ENCODE measurements around the gene SCCPDH.
A peak's percentile ranks its signal among the peaks of the same experiment; 100 is the strongest.

SCCPDH gene

GRCh38 chr1:246750752-246751151, 26.5 kb downstream of the SCCPDH start:
- no peaks in the 10 kb centered on the region for H3K9me3 Mint-ChIP-seq
- no peak overlapping the region for H3K27ac Mint-ChIP-seq
- H3K4me1 Mint-ChIP-seq = no peaks in the 10 kb centered on the region
- H3K27me3 Mint-ChIP-seq = no peaks in the 10 kb centered on the region
- H3K4me3 Mint-ChIP-seq = no peak overlapping the region
- DNase-seq (no peak), ATAC-seq (no peak)
- peaks cover 2% of the 10 kb centered on the region for H3K36me3 Mint-ChIP-seq (ENCODE audit: low read depth)

- Mint-ChIP-seq H3K4me3 (no peak overlapping the region), H3K27ac (no peak overlapping the region), H3K36me3 (ENCODE audit: low read depth) (no peaks in the 10 kb centered on the region), H3K9me3 (no peaks in the 10 kb centered on the region), H3K4me1 (no peaks in the 10 kb centered on the region), H3K27me3 (no peaks in the 10 kb centered on the region)
- DNase-seq (peak; percentile 68), ATAC-seq (peak; percentile 86)
Observed at GRCh38 chr1:246753670-246754535, 29.7 kb downstream of the SCCPDH start.

GRCh38 chr1:246755419-246755818, 31.2 kb downstream of the SCCPDH start:
- H3K27me3 Mint-ChIP-seq = no peaks in the 10 kb centered on the region
- no peak for DNase-seq
- H3K4me1 Mint-ChIP-seq = no peaks in the 10 kb centered on the region
- H3K9me3 Mint-ChIP-seq = no peaks in the 10 kb centered on the region
- peaks cover 5% of the 10 kb centered on the region for H3K36me3 Mint-ChIP-seq (ENCODE audit: low read depth)
- no peak overlapping the region for H3K4me3 Mint-ChIP-seq
- no peak overlapping the region for H3K27ac Mint-ChIP-seq
- ATAC-seq = no peak

DNA sequence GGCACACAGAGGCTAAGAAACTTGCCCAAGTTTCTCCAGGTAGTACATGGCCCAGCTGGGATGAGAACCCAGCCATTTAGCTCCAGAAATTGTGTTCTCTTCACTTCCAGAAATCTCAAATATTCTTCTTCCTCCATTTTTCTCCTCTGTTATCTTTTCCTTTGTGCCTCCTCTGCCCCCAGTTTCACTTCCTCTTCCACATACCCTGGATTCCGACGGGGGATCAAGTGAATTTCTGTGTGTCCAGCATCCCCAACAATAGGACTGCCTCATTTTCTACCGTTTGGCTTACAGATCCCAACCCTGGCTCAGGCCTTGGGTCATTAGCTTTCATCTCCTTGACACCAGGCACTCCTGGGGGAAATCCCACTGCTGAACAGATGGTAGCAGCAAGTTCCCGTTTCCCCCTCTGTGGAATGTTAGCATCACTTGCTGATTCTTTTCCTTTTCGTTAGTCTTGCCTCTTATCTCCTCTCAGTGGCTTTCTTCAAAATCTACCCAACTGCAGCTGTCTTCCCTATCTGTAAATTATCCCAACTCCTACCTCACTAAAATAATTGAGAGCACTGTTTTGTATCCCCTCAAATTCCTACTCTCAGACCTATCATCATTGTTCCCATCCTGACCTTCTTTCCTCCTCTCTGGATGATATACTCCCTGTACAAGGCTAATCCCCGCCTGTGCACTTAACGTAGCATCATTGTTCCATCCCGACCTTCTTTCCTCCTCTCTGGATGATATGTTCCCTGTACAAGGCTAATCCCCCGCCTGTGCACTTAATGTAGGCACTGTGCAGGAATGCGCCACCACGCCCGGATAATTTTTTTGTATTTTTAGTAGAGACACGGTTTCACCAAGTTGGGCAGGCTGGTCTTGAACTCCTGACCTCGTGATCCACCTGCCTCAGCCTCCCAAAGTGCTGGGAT, 36.5 kb downstream of the SCCPDH start:
- DNase-seq (no peak), ATAC-seq (no peak)
- H3K4me3 Mint-ChIP-seq = no peak overlapping the region
- peaks cover 25% of the 10 kb centered on the region for H3K36me3 Mint-ChIP-seq (ENCODE audit: low read depth)
- H3K27me3 Mint-ChIP-seq = no peaks in the 10 kb centered on the region
- H3K27ac Mint-ChIP-seq = no peak overlapping the region
- no peaks in the 10 kb centered on the region for H3K9me3 Mint-ChIP-seq
- no peaks in the 10 kb centered on the region for H3K4me1 Mint-ChIP-seq

GRCh38 chr1:246761396-246761795, 37.2 kb downstream of the SCCPDH start:
- DNase-seq (no peak), ATAC-seq (no peak)
- Mint-ChIP-seq H3K4me3 (no peak overlapping the region), H3K9me3 (no peaks in the 10 kb centered on the region), H3K36me3 (ENCODE audit: low read depth) (peaks cover 25% of the 10 kb centered on the region), H3K27me3 (no peaks in the 10 kb centered on the region), H3K27ac (no peak overlapping the region), H3K4me1 (no peaks in the 10 kb centered on the region)

DNA sequence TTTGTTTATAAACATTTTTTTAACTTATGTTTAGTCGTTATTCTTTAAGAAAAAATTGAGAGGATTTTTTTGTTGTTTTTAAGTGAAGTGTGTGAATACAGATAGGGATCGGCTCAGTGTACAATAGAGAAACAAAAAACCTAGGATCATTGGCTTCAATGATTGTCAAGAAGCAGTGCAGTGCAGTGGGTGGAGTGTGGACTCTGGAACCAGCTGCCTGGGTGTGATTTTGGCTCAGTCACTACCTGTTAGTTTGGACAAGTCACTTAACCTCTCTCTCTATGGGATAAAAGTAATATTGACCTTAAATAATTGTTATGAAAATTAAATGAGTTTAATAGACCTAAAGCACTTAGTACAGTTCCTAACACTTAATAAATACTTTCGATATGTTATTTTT, 41.3 kb downstream of the SCCPDH start:
- no peaks in the 10 kb centered on the region for H3K27me3 Mint-ChIP-seq
- no peak overlapping the region for H3K27ac Mint-ChIP-seq
- no peak for DNase-seq
- no peaks in the 10 kb centered on the region for H3K4me1 Mint-ChIP-seq
- H3K36me3 Mint-ChIP-seq (ENCODE audit: low read depth) = peaks cover 33% of the 10 kb centered on the region
- H3K9me3 Mint-ChIP-seq = no peaks in the 10 kb centered on the region
- no peak for ATAC-seq
- no peak overlapping the region for H3K4me3 Mint-ChIP-seq

DNA sequence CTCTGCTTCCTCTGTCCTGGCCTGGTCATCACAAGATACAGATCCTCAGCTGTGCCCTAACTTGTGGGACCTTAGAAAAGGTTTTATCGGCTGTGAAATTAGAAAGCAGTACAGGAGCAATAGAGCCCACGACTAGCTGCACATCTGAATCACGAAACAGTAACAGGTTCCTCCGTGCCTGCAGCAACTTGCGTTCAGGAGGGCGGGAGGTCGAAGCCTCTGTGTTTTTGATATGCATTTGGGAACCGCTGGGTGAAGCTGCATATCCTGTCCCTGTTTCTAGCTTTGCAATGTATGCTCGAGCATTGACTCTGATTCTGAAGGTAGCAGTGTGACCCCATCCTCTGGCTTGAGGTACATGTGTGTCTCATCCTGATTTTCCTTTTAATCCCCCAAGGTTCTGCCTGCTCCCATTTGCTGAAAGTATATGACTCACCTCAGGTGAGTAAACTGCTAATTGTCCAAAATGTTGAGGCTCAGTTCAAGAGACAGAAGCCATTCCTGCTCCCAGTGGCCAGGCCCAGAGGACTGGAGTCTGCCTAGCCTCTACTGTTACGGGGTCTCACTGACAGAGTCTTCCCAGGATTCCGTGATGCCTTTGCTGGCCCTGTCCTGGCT, 44.3 kb downstream of the SCCPDH start:
- ATAC-seq (no peak), DNase-seq (no peak)
- Mint-ChIP-seq H3K27ac (no peak overlapping the region), H3K9me3 (no peaks in the 10 kb centered on the region), H3K4me3 (no peak overlapping the region), H3K4me1 (no peaks in the 10 kb centered on the region), H3K27me3 (no peaks in the 10 kb centered on the region), H3K36me3 (ENCODE audit: low read depth) (peaks cover 25% of the 10 kb centered on the region)

GRCh38 chr1:246769306-246769705, 45.1 kb downstream of the SCCPDH start:
- Mint-ChIP-seq H3K9me3 (no peaks in the 10 kb centered on the region), H3K27me3 (no peaks in the 10 kb centered on the region), H3K4me1 (no peaks in the 10 kb centered on the region), H3K36me3 (ENCODE audit: low read depth) (peaks cover 24% of the 10 kb centered on the region), H3K27ac (no peak overlapping the region), H3K4me3 (no peak overlapping the region)
- DNase-seq (no peak), ATAC-seq (no peak)

- peaks cover 29% of the 10 kb centered on the region for H3K36me3 Mint-ChIP-seq (ENCODE audit: low read depth)
- H3K4me1 Mint-ChIP-seq = no peaks in the 10 kb centered on the region
- H3K27me3 Mint-ChIP-seq = no peaks in the 10 kb centered on the region
- no peak overlapping the region for H3K27ac Mint-ChIP-seq
- no peak for ATAC-seq
- no peaks in the 10 kb centered on the region for H3K9me3 Mint-ChIP-seq
- no peak for DNase-seq
- no peak overlapping the region for H3K4me3 Mint-ChIP-seq
Observed at GRCh38 chr1:246771366-246771765, 47.2 kb downstream of the SCCPDH start.

DNA sequence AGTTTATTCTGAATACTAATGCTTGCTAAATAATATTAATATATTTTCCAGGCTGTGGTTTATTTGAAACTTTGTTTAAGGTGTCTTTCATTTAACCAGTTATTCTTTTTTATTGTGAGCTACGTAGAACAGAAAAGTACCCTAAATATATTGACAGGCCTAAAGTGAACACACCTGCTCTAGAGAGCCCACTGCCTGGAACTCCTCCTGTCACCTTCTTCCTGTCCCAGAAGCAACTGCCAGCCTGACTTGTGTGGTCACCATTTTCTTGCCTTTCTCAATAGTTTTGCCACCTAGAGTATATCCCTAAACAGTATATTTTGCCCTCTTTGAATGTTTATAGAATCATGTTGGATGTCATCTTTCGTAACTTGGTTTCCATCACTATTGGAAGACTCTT, 48.5 kb downstream of the SCCPDH start:
- ATAC-seq (no peak), DNase-seq (no peak)
- peaks cover 29% of the 10 kb centered on the region for H3K36me3 Mint-ChIP-seq (ENCODE audit: low read depth)
- H3K9me3 Mint-ChIP-seq = no peaks in the 10 kb centered on the region
- H3K27me3 Mint-ChIP-seq = no peaks in the 10 kb centered on the region
- H3K4me1 Mint-ChIP-seq = no peaks in the 10 kb centered on the region
- no peak overlapping the region for H3K27ac Mint-ChIP-seq
- H3K4me3 Mint-ChIP-seq = no peak overlapping the region

GRCh38 chr1:246773213-246773641, 49.0 kb downstream of the SCCPDH start:
- DNase-seq (no peak), ATAC-seq (no peak)
- no peaks in the 10 kb centered on the region for H3K9me3 Mint-ChIP-seq
- peaks cover 29% of the 10 kb centered on the region for H3K36me3 Mint-ChIP-seq (ENCODE audit: low read depth)
- no peak overlapping the region for H3K4me3 Mint-ChIP-seq
- no peak overlapping the region for H3K27ac Mint-ChIP-seq
- H3K4me1 Mint-ChIP-seq = no peaks in the 10 kb centered on the region
- no peaks in the 10 kb centered on the region for H3K27me3 Mint-ChIP-seq

GRCh38 chr1:246775531-246776385, 51.5 kb downstream of the SCCPDH start:
- H3K27ac Mint-ChIP-seq = no peak overlapping the region
- ATAC-seq (no peak), DNase-seq (no peak)
- H3K36me3 Mint-ChIP-seq (ENCODE audit: low read depth) = peaks cover 19% of the 10 kb centered on the region
- no peaks in the 10 kb centered on the region for H3K27me3 Mint-ChIP-seq
- no peaks in the 10 kb centered on the region for H3K9me3 Mint-ChIP-seq
- H3K4me1 Mint-ChIP-seq = no peaks in the 10 kb centered on the region
- no peak overlapping the region for H3K4me3 Mint-ChIP-seq

DNA sequence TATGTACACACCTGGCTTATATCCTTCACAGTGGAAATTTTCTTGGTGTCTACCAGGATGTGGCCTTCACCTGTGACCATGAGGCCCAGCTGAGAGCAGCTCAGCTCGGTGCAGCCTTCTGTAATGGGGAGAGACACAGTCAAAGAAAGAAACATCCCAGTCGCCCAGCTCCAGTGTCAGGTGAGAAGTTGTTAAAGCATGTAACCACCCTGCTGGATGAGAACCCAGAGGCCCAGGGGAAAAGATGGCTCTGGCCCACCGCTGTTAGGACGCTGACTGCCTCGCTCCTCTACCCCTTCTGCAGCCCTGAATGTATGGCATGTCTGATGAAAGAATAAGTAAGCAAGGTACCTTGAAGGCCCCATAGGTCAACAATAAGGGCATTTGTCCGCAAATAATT, 52.7 kb downstream of the SCCPDH start:
- DNase-seq (no peak), ATAC-seq (no peak)
- Mint-ChIP-seq H3K27ac (no peak overlapping the region), H3K4me1 (peaks cover under 1% of the 10 kb centered on the region), H3K36me3 (ENCODE audit: low read depth) (peaks cover 16% of the 10 kb centered on the region), H3K4me3 (no peak overlapping the region), H3K9me3 (no peaks in the 10 kb centered on the region), H3K27me3 (no peaks in the 10 kb centered on the region)

GRCh38 chr1:246778663-246779062, 54.5 kb downstream of the SCCPDH start:
- Mint-ChIP-seq H3K4me3 (no peak overlapping the region), H3K36me3 (ENCODE audit: low read depth) (peaks cover 9% of the 10 kb centered on the region)
- ATAC-seq = no peak

More at GRCh38 chr1:246778663-246779062, 54.5 kb downstream of the SCCPDH start:
- Mint-ChIP-seq H3K9me3 (no peaks in the 10 kb centered on the region), H3K27ac (no peak overlapping the region), H3K27me3 (no peaks in the 10 kb centered on the region), H3K4me1 (peaks cover 14% of the 10 kb centered on the region)
- DNase-seq = no peak
